Dendritic cell treated with granulocyte-macrophage colony-stimulating factor and Interleukin-4, amounts not matched to agents 40 ng/mL and 50 ng/mL, for 4 days (primary cell): ENCODE measurements around the gene FBXO33.
"Not testable (repeated sequence)": the region's sequence is repeated elsewhere in the genome, so short reads cannot be mapped to it uniquely, and the experiment has no call there.

Experiments used
- H3K27ac Mint-ChIP-seq: one replicate; pipeline ENCODE4 v1.8.0; 2022; ENCODE audit warnings: mild to moderate bottlenecking, mixed read lengths
- H3K27me3 Mint-ChIP-seq: one replicate; pipeline ENCODE4 v1.8.0; 2022; ENCODE audit warnings: mild to moderate bottlenecking, mixed read lengths
- H3K36me3 Mint-ChIP-seq: one replicate; pipeline ENCODE4 v1.8.0; 2022; ENCODE audit warnings: low read depth, mixed read lengths
- H3K4me1 Mint-ChIP-seq: one replicate; pipeline ENCODE4 v1.8.0; 2022; ENCODE audit warnings: low read depth, mixed read lengths
- H3K4me3 Mint-ChIP-seq: one replicate; pipeline ENCODE4 v1.8.0; 2022; ENCODE audit warnings: mild to moderate bottlenecking, moderate library complexity, mixed read lengths
- H3K9me3 Mint-ChIP-seq: one replicate; pipeline ENCODE4 v1.8.0; 2022; ENCODE audit warnings: mixed read lengths
- intact Hi-C: fragments of 100-400 bp; cut with micrococcal nuclease; formaldehyde crosslinking; loops from one replicate; pipeline ENCODE4 v1.15.0; 2022

Gene FBXO33

GRCh38 chr14:39376667-39377403, 55.4 kb downstream of the FBXO33 start:
- H3K27me3 Mint-ChIP-seq, result no peaks in the 10 kb centered on the region
- H3K4me3 Mint-ChIP-seq, result no peak overlapping the region
- intact Hi-C loops, result no loop called here
- peaks cover 6% of the 10 kb centered on the region for H3K36me3 Mint-ChIP-seq
- peak overlapping the region; percentile 5 for H3K27ac Mint-ChIP-seq
- H3K9me3 Mint-ChIP-seq, result no peaks in the 10 kb centered on the region
- H3K4me1 Mint-ChIP-seq, result peaks cover 8% of the 10 kb centered on the region

GRCh38 chr14:39374851-39375250, 57.4 kb downstream of the FBXO33 start:
- Mint-ChIP-seq H3K4me3 (no peak overlapping the region), H3K9me3 (no peaks in the 10 kb centered on the region), H3K4me1 (peaks cover 8% of the 10 kb centered on the region), H3K27me3 (no peaks in the 10 kb centered on the region), H3K27ac (no peak overlapping the region), H3K36me3 (peaks cover 19% of the 10 kb centered on the region)
- intact Hi-C loops, result no loop called here

GRCh38 chr14:39372656-39373055, 59.6 kb downstream of the FBXO33 start:
- Mint-ChIP-seq H3K9me3 (no peaks in the 10 kb centered on the region), H3K36me3 (peaks cover 19% of the 10 kb centered on the region), H3K27ac (no peak overlapping the region), H3K27me3 (no peaks in the 10 kb centered on the region), H3K4me3 (no peak overlapping the region), H3K4me1 (peaks cover 8% of the 10 kb centered on the region)
- intact Hi-C loops, result no loop called here

GRCh38 chr14:39370415-39370814, 61.8 kb downstream of the FBXO33 start:
- no peak overlapping the region for H3K27ac Mint-ChIP-seq
- intact Hi-C loops, result no loop called here
- H3K27me3 Mint-ChIP-seq, result no peaks in the 10 kb centered on the region
- H3K4me1 Mint-ChIP-seq, result no peaks in the 10 kb centered on the region
- no peaks in the 10 kb centered on the region for H3K9me3 Mint-ChIP-seq
- peaks cover 25% of the 10 kb centered on the region for H3K36me3 Mint-ChIP-seq
- H3K4me3 Mint-ChIP-seq, result no peak overlapping the region

DNA sequence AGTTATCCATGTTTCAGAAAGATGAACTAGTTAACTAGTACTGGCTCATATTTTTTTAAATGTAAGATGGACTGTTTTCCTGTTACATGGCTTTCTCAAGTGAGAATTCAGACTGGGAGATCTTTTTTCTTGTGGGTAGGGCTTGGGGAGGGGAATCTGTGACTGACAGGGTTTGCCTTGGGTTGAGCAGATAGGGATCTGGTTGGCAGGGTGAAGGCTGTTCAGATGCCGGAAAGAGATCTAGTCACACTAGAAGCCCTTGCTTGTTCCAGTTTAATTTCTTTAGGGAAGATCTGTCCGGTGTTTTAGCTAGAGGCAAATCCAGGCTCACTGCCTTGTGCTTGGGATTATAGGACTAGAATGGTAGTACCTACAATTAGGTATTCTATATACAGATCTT, 63.2 kb downstream of the FBXO33 start:
- intact Hi-C loops, result no loop called here
- Mint-ChIP-seq H3K27me3 (no peaks in the 10 kb centered on the region), H3K36me3 (peaks cover 39% of the 10 kb centered on the region), H3K4me3 (no peak overlapping the region), H3K4me1 (no peaks in the 10 kb centered on the region), H3K9me3 (peaks cover 10% of the 10 kb centered on the region), H3K27ac (peak overlapping the region; percentile 17)

DNA sequence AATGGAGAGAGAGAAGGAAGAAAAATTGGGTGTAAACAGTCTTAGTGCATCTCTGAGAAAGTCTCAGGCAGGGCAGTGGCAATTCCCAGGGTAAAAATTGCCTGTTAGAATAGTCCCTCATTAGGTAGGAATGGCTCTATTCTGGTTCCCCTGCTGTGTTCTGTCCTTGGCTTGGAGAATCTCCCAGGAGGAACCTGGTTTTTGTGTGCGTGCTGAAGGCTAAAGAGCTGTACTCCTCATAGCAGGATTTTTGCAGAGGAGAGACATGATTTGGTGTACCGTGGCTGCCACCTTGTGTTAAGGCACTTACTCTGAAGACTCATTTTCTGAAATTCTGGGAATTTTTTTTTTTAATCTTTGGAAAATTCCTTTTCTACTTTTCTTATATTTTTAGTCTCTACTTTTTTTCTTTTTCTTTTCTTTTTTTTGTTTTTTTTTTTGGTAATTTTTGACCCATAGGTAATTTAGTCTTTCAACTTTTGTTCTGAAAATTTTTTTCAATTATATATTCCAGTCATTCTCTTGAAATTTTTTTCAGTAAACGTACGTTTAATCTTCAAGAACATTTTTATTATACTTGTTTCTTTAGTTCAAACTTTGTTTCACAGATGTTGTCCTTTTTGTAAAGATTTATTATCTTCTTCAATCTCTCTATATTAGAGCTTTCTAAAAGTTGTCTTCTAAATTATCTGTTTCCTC, 63.8 kb downstream of the FBXO33 start:
- Mint-ChIP-seq H3K27ac (no peak overlapping the region), H3K4me3 (no peak overlapping the region), H3K36me3 (peaks cover 45% of the 10 kb centered on the region), H3K9me3 (peaks cover 17% of the 10 kb centered on the region), H3K27me3 (no peaks in the 10 kb centered on the region), H3K4me1 (no peaks in the 10 kb centered on the region)
- intact Hi-C loops, result no loop called here

GRCh38 chr14:39367387-39367751, 64.9 kb downstream of the FBXO33 start:
- Mint-ChIP-seq H3K27ac (no peak overlapping the region), H3K4me1 (no peaks in the 10 kb centered on the region), H3K4me3 (no peak overlapping the region), H3K36me3 (peaks cover 56% of the 10 kb centered on the region), H3K9me3 (peaks cover 20% of the 10 kb centered on the region), H3K27me3 (no peaks in the 10 kb centered on the region)
- intact Hi-C loops, result no loop called here

GRCh38 chr14:39366460-39367386, 65.5 kb downstream of the FBXO33 start:
- Mint-ChIP-seq H3K9me3 (peaks cover 20% of the 10 kb centered on the region), H3K27ac (no peak overlapping the region), H3K4me1 (no peaks in the 10 kb centered on the region), H3K36me3 (peaks cover 59% of the 10 kb centered on the region), H3K27me3 (no peaks in the 10 kb centered on the region), H3K4me3 (no peak overlapping the region)
- intact Hi-C loops, result no loop called here

GRCh38 chr14:39365354-39365753, 66.9 kb downstream of the FBXO33 start:
- intact Hi-C loops, result no loop called here
- Mint-ChIP-seq H3K27ac (no peak overlapping the region), H3K36me3 (peaks cover 64% of the 10 kb centered on the region)

DNA sequence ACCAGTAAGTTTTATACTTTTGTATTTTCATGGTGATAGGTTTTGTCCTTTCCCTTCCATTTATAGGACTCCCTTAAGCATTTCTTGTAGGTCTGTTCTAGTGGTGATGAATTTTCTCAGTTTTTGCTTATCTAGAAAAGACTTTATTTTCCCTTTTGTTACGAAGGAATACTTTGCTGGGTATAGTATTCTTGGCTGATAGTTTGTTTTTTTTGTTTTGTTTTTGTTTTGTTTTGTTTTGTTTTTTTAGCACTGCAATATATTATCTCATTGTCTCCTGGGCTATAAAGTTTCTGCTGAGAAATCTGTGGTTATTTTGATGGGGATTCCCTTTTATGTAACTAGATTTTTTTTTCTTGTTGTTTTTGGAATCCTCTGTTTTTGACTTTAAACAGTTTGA, 67.7 kb downstream of the FBXO33 start:
- peaks cover 3% of the 10 kb centered on the region for H3K4me1 Mint-ChIP-seq
- peaks cover 20% of the 10 kb centered on the region for H3K9me3 Mint-ChIP-seq
- no peaks in the 10 kb centered on the region for H3K27me3 Mint-ChIP-seq
- H3K4me3 Mint-ChIP-seq, result no peak overlapping the region
- no peak overlapping the region for H3K27ac Mint-ChIP-seq
- peaks cover 69% of the 10 kb centered on the region for H3K36me3 Mint-ChIP-seq
- intact Hi-C loops, result no loop called here

More at GRCh38 chr14:39365354-39365753, 66.9 kb downstream of the FBXO33 start:
- H3K4me1 Mint-ChIP-seq, result no peaks in the 10 kb centered on the region
- H3K9me3 Mint-ChIP-seq, result peaks cover 20% of the 10 kb centered on the region
- no peaks in the 10 kb centered on the region for H3K27me3 Mint-ChIP-seq
- H3K4me3 Mint-ChIP-seq, result no peak overlapping the region

GRCh38 chr14:39361556-39361955, 70.7 kb downstream of the FBXO33 start:
- H3K36me3 Mint-ChIP-seq, result peaks cover 97% of the 10 kb centered on the region
- H3K27ac Mint-ChIP-seq, H3K4me3 Mint-ChIP-seq, intact Hi-C loops, H3K27me3 Mint-ChIP-seq, H3K4me1 Mint-ChIP-seq: not testable (repeated sequence)
- peaks cover 23% of the 10 kb centered on the region for H3K9me3 Mint-ChIP-seq

- H3K9me3 Mint-ChIP-seq, result peaks cover 26% of the 10 kb centered on the region
- peaks cover 7% of the 10 kb centered on the region for H3K4me1 Mint-ChIP-seq
- H3K36me3 Mint-ChIP-seq, result peaks cover 97% of the 10 kb centered on the region
- H3K4me3 Mint-ChIP-seq, result no peak overlapping the region
- intact Hi-C loops, result no loop called here
- no peaks in the 10 kb centered on the region for H3K27me3 Mint-ChIP-seq
- no peak overlapping the region for H3K27ac Mint-ChIP-seq
Observed at GRCh38 chr14:39360316-39360715, 71.9 kb downstream of the FBXO33 start.

GRCh38 chr14:39359069-39359468, 73.2 kb downstream of the FBXO33 start:
- intact Hi-C loops, H3K27ac Mint-ChIP-seq, H3K4me1 Mint-ChIP-seq, H3K4me3 Mint-ChIP-seq, H3K27me3 Mint-ChIP-seq: not testable (repeated sequence)
- peaks cover 97% of the 10 kb centered on the region for H3K36me3 Mint-ChIP-seq
- H3K9me3 Mint-ChIP-seq, result peaks cover 16% of the 10 kb centered on the region

GRCh38 chr14:39351708-39352107, 80.5 kb downstream of the FBXO33 start:
- no peak overlapping the region for H3K4me3 Mint-ChIP-seq
- intact Hi-C loops, result no loop called here

More at GRCh38 chr14:39351708-39352107, 80.5 kb downstream of the FBXO33 start:
- Mint-ChIP-seq H3K9me3 (peaks cover 13% of the 10 kb centered on the region), H3K27me3 (no peaks in the 10 kb centered on the region), H3K27ac (no peak overlapping the region), H3K36me3 (peaks cover 86% of the 10 kb centered on the region), H3K4me1 (no peaks in the 10 kb centered on the region)
